Activated B cell treated with CpG ODN at 0.5 μM for 24 hours (primary cell): ENCODE measurements around the gene IRX1. TPM values are rescaled to one million over a fixed set of nuclear protein-coding genes. Genes with fewer than 3 reads are reported as not detected.

Experiments used
- ATAC-seq: fragments of 200-7000 bp; cut with Tn5 transposase; one replicate; pipeline ENCODE4 v1.10.0; 2021; ENCODE audit warnings: low read depth, mild to moderate bottlenecking, moderate library complexity
- CTCF ChIA-PET: fragments of 350-600 bp; sonication (Branson Sonifier 250); formaldehyde crosslinking; loops from one replicate; lab custom pipeline; 2021; ENCODE audit warnings: antibody characterized with exemption; lab: Charles Lee
- POLR2A ChIA-PET: fragments of 350-600 bp; sonication (Branson Sonifier 250); formaldehyde crosslinking; loops from one replicate; lab custom pipeline; 2021; ENCODE audit warnings: antibody characterized with exemption; lab: Charles Lee
- DNase-seq: peaks from one replicate; pipeline ENCODE4 v3.0.0; 2022
- H3K27ac Mint-ChIP-seq: one replicate; pipeline ENCODE4 v1.8.0; 2020; ENCODE audit warnings: mixed read lengths
- H3K27me3 Mint-ChIP-seq: one replicate; pipeline ENCODE4 v1.8.0; 2021; ENCODE audit warnings: mixed read lengths
- H3K36me3 Mint-ChIP-seq: one replicate; pipeline ENCODE4 v1.8.0; 2021; ENCODE audit warnings: low read depth, mixed read lengths
- H3K4me1 Mint-ChIP-seq: one replicate; pipeline ENCODE4 v1.8.0; 2021; ENCODE audit warnings: mixed read lengths
- H3K4me3 Mint-ChIP-seq: one replicate; pipeline ENCODE4 v1.8.0; 2020; ENCODE audit warnings: mild to moderate bottlenecking, mixed read lengths
- H3K9me3 Mint-ChIP-seq: one replicate; pipeline ENCODE4 v1.8.0; 2020; ENCODE audit warnings: mixed read lengths
- CTCF ChIP-seq: fragments of 200-600 bp; IDR thresholded peaks from one replicate; pipeline ENCODE4 v1.8.0; 2022; ENCODE audit warnings: antibody characterized with exemption, mild to moderate bottlenecking
- intact Hi-C: fragments of 100-400 bp; cut with micrococcal nuclease; formaldehyde crosslinking; loops from one replicate; pipeline ENCODE4 v1.15.1; 2024
- total RNA-seq: library from RNA; stranded (reverse); gene quantifications from 2 replicates; pipeline ENCODE4 v1.2.3, GENCODE V29; 2022

The IRX1 gene
- not detected in 2 replicates for total RNA-seq

- Mint-ChIP-seq H3K27ac (no peak within 1 kb of the TSS), H3K9me3 (no peaks in the 10 kb centered on the region), H3K27me3 (peaks cover 52% of the 10 kb centered on the region), H3K4me1 (no peaks in the 10 kb centered on the region), H3K36me3 (no peaks in the 10 kb centered on the region), H3K4me3 (no peak within 1 kb of the TSS)
- intact Hi-C loops: loop anchor here (10.0 kb wide), 1 partner anchor 840 kb away; the partner anchor contains the start of gene IRX2
- ATAC-seq (no peak), DNase-seq (no peak)
- CTCF ChIA-PET: no interaction called here
- POLR2A ChIA-PET: no interaction called here
- TF ChIP-seq CTCF: no peak
These were observed at the start of gene IRX1 for GRCh38 chr5:3595006-3595961. Gene IRX1 (plus strand): TSS chr5:3595832. CDS start chr5:3596106, 274 bp downstream.

GRCh38 chr5:3546028-3546427, 49.6 kb upstream of the IRX1 start:
- no peaks in the 10 kb centered on the region for H3K36me3 Mint-ChIP-seq
- H3K27ac Mint-ChIP-seq: no peak overlapping the region
- H3K4me1 Mint-ChIP-seq: no peaks in the 10 kb centered on the region
- no peak for ATAC-seq
- H3K27me3 Mint-ChIP-seq: no peaks in the 10 kb centered on the region
- CTCF ChIA-PET: no interaction called here
- peaks cover 3% of the 10 kb centered on the region for H3K9me3 Mint-ChIP-seq
- intact Hi-C loops: no loop called here
- TF ChIP-seq CTCF: no peak
- no peak for DNase-seq
- POLR2A ChIA-PET: no interaction called here
- no peak overlapping the region for H3K4me3 Mint-ChIP-seq

DNA sequence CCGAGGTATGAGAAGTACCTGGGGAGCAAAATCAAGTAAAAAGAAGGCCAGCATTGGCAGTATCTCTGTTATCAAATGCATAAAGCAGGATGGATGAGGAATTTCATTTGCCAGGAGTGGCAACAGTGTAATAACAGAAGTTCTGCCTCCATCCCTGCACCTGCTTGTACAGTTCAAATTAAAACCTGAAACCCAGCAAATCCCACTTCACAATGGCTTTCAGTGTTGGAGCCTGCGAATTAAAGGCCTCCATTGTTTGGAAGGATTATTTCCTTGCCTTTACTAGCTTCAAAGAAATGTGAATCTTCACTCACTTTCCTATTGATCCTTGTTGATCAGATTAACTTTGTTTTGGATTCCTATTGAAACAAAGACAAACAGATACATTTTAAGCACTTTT, 31.5 kb upstream of the IRX1 start:
- TF ChIP-seq CTCF: no peak
- no peaks in the 10 kb centered on the region for H3K4me1 Mint-ChIP-seq
- ChIA-PET POLR2A (no interaction called here), CTCF (no interaction called here)
- ATAC-seq: no peak
- H3K27ac Mint-ChIP-seq: no peak overlapping the region
- intact Hi-C loops: no loop called here
- H3K4me3 Mint-ChIP-seq: no peak overlapping the region
- H3K36me3 Mint-ChIP-seq: no peaks in the 10 kb centered on the region
- H3K9me3 Mint-ChIP-seq: peaks cover 12% of the 10 kb centered on the region
- no peaks in the 10 kb centered on the region for H3K27me3 Mint-ChIP-seq
- no peak for DNase-seq

DNA sequence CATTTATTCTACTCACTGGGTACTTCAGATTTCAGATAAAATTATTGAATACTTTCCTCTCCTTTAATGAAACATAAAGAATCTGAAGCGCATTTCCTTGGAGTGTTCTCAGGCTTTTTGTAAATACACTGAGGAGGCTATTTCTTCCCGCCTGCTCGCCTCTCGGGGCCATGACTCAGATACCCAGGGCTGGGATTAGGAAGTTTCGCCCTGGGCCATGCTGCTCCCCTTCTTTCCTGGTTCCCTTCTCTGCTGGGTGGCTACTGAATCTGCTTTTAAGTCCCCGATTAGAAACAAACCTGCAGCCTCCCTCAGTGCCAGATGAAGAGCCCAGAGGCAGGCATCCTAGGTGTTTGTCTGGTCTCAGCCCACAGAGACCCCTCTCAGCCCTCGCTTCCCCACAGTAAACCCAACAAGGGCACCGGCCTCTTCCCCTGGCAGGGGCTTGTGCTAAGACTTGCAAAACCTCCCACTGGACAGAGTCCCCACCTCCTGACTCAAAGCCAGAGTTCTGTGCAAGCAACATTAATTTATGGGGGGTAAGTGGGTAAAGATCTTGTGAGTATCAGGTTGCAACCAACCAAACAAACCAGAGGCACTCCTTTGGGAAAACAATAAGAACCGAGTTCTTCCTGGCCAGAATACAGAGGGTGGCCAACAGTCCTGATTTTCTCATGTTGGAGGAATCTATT, 30.7 kb upstream of the IRX1 start:
- H3K36me3 Mint-ChIP-seq: no peaks in the 10 kb centered on the region
- H3K9me3 Mint-ChIP-seq: peaks cover 12% of the 10 kb centered on the region
- H3K27ac Mint-ChIP-seq: no peak overlapping the region
- DNase-seq: no peak
- no peak overlapping the region for H3K4me3 Mint-ChIP-seq
- no peaks in the 10 kb centered on the region for H3K27me3 Mint-ChIP-seq
- intact Hi-C loops: no loop called here
- CTCF ChIA-PET: no interaction called here
- POLR2A ChIA-PET: no interaction called here
- TF ChIP-seq CTCF: no peak
- ATAC-seq: no peak
- no peaks in the 10 kb centered on the region for H3K4me1 Mint-ChIP-seq
